CD8-positive, alpha-beta memory T cell (primary cell): ENCODE measurements around the gene PANX2. TPM values are rescaled to one million over a fixed set of nuclear protein-coding genes. Genes with fewer than 3 reads are reported as not detected.
"Not testable (repeated sequence)": the region's sequence is repeated elsewhere in the genome, so short reads cannot be mapped to it uniquely, and the experiment has no call there.

ENCODE experiments used
- CTCF ChIA-PET: fragments of 350-600 bp; sonication (Branson Sonifier 250); formaldehyde crosslinking; loops from one replicate; lab custom pipeline; 2021; ENCODE audit warnings: antibody characterized with exemption; lab: Charles Lee
- POLR2A ChIA-PET: fragments of 350-600 bp; sonication (Branson Sonifier 250); formaldehyde crosslinking; loops from one replicate; lab custom pipeline; 2021; ENCODE audit warnings: antibody characterized with exemption; lab: Charles Lee
- DNase-seq, 5 donors: peaks; one replicate each; pipeline versions ENCODE4 v3.0.0 to v3.0.0-alpha.2; 2020 to 2022; ENCODE audit warnings: mixed read lengths in 1 of 5
- H3K27ac ChIP-seq: one replicate; pipeline ENCODE4 v1.7.0; 2013; ENCODE audit warnings: low read depth, mild to moderate bottlenecking, low read length, moderate library complexity
- H3K27me3 ChIP-seq: 2 replicates; pipeline ENCODE4 v1.7.0; 2013; ENCODE audit warnings: low read length, mild to moderate bottlenecking; ENCODE audit not compliant: insufficient read depth, poor library complexity, severe bottlenecking
- H3K36me3 ChIP-seq: 2 replicates; pipeline ENCODE4 v1.7.0; 2013; ENCODE audit warnings: mild to moderate bottlenecking, low read length, moderate library complexity; ENCODE audit not compliant: insufficient read depth
- H3K4me1 ChIP-seq: 2 replicates; pipeline ENCODE4 v1.7.0; 2013; ENCODE audit warnings: mild to moderate bottlenecking, low read length, moderate library complexity; ENCODE audit not compliant: insufficient read depth
- H3K4me3 ChIP-seq: 2 replicates; pipeline ENCODE4 v1.7.0; 2013; ENCODE audit warnings: mild to moderate bottlenecking, low read length
- H3K9me3 ChIP-seq: 2 replicates; pipeline ENCODE4 v1.7.0; 2013; ENCODE audit warnings: mild to moderate bottlenecking, low read length
- H3K27ac Mint-ChIP-seq, 8 donors: one replicate each; pipeline ENCODE4 v1.8.0; 2020 to 2021; ENCODE audit warnings: mixed read lengths in 8 of 8, mild to moderate bottlenecking in 6 of 8, inconsistent platforms in 3 of 8, moderate library complexity in 3 of 8
- H3K27me3 Mint-ChIP-seq, 2 donors: one replicate each; pipeline ENCODE4 v1.8.0; 2020 to 2021; ENCODE audit warnings: mixed read lengths in 2 of 2, mild to moderate bottlenecking in 1 of 2, moderate library complexity in 1 of 2
- H3K36me3 Mint-ChIP-seq, 3 donors: one replicate each; pipeline ENCODE4 v1.8.0; 2020 to 2021; ENCODE audit warnings: mixed read lengths in 3 of 3, inconsistent platforms in 1 of 3, mild to moderate bottlenecking in 1 of 3
- H3K4me1 Mint-ChIP-seq, 3 donors: one replicate each; pipeline ENCODE4 v1.8.0; 2020 to 2021; ENCODE audit warnings: mixed read lengths in 3 of 3, inconsistent platforms in 1 of 3, mild to moderate bottlenecking in 1 of 3
- H3K4me3 Mint-ChIP-seq, 7 donors: one replicate each; pipeline ENCODE4 v1.8.0; 2020 to 2021; ENCODE audit warnings: mixed read lengths in 7 of 7, mild to moderate bottlenecking in 6 of 7, moderate library complexity in 4 of 7, inconsistent platforms in 2 of 7
- H3K9me3 Mint-ChIP-seq, 5 donors: one replicate each; pipeline ENCODE4 v1.8.0; 2020 to 2022; ENCODE audit warnings: mixed read lengths in 5 of 5, mild to moderate bottlenecking in 3 of 5, moderate library complexity in 2 of 5, inconsistent platforms in 1 of 5
- polyA plus RNA-seq: library from polyadenylated mRNA; unstranded; fragments of 300-500 nt; fragmentation: Illumina TruSeq; gene quantifications from one replicate; pipeline ENCODE4 v1.2.3, GENCODE V29; 2021
- total RNA-seq, 2 experiments: library from RNA; stranded (reverse); gene quantifications; one replicate each; pipeline ENCODE4 v1.2.3, GENCODE V29; 2021

Gene PANX2
- total and polyA plus RNA-seq, 3 experiments from 2014 or later: 1.7 to 1.8 TPM; not detected in 1

DNA sequence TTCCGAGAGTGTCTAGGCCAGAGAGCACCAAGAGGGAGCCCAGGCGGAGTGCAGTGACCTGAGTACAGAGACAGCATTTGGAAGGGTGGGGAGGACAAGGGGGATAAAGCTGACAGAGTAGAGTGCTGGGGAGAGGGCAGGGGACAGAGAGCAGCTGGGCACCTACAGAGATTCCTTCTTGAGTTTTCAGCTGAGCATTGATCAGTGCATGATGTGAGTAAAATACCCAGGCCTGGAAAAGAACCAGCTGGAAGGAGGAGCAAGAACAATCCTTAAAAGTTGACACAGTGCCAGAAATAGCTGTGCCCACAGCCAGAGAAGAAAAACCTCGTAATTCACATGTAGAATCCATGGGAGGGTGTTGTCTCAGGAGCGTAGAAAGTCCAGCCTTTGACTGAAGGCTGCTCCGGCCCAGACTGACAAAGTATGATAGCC, 33.9 kb upstream of the PANX2 start:
- Mint-ChIP-seq H3K9me3 (peaks cover 0 to 3% (median 0%) of the 10 kb centered on the region in 5 donors), H3K36me3 (no peaks in the 10 kb centered on the region), H3K27ac (peak overlapping the region in 1 of 8 donors; percentile 89), H3K4me1 (no peaks in the 10 kb centered on the region), H3K27me3 (peaks cover 18 to 59% of the 10 kb centered on the region in 2 donors), H3K4me3 (no peak overlapping the region)
- no peak overlapping the region for H3K4me3 ChIP-seq
- ChIA-PET CTCF (no interaction called here), POLR2A (no interaction called here)
- H3K4me1 ChIP-seq: no peaks in the 10 kb centered on the region
- H3K27ac ChIP-seq: no peak overlapping the region
- no peak for DNase-seq
- H3K36me3 ChIP-seq: no peaks in the 10 kb centered on the region
- H3K27me3 ChIP-seq: peaks cover 3% of the 10 kb centered on the region
- no peaks in the 10 kb centered on the region for H3K9me3 ChIP-seq

- H3K27me3 ChIP-seq, H3K27ac ChIP-seq, H3K4me1 ChIP-seq, H3K27ac Mint-ChIP-seq, POLR2A ChIA-PET, H3K36me3 ChIP-seq, H3K4me3 Mint-ChIP-seq, DNase-seq, H3K9me3 ChIP-seq, H3K4me1 Mint-ChIP-seq, H3K4me3 ChIP-seq, CTCF ChIA-PET, H3K9me3 Mint-ChIP-seq, H3K36me3 Mint-ChIP-seq: not testable (repeated sequence)
- H3K27me3 Mint-ChIP-seq: peaks cover 15 to 57% of the 10 kb centered on the region in 2 donors
Measured at GRCh38 chr22:50137277-50137676, 33.3 kb upstream of the PANX2 start.

DNA sequence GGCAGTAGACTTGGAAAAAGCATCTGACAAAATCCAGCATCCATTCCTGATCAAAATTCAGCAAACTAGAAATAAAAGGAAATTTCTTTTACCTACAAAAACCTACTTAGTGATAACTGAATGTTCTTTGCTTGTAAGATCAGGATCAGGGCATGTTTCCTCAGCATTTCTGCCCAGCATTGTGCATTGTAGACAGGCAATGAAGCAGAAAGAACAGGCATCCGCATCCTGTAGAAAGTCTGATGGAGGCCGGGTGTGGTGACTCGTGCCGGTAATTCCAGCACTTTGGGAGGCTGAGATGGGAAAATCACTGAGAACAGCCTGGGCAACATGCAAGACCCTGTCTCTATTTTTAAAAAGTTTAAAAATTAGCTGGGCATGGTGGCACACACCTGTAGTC, 32.5 kb upstream of the PANX2 start:
- no peak overlapping the region for H3K27ac Mint-ChIP-seq
- peaks cover 13 to 58% of the 10 kb centered on the region in 2 donors for H3K27me3 Mint-ChIP-seq
- no peaks in the 10 kb centered on the region for H3K4me1 Mint-ChIP-seq
- ChIA-PET POLR2A (no interaction called here), CTCF (no interaction called here)
- Histone ChIP-seq H3K36me3 (no peaks in the 10 kb centered on the region), H3K27ac (no peak overlapping the region), H3K27me3 (no peaks in the 10 kb centered on the region), H3K9me3 (no peaks in the 10 kb centered on the region), H3K4me3 (no peak overlapping the region), H3K4me1 (no peaks in the 10 kb centered on the region)
- no peak for DNase-seq
- no peaks in the 10 kb centered on the region for H3K36me3 Mint-ChIP-seq
- no peak overlapping the region for H3K4me3 Mint-ChIP-seq
- no peaks in the 10 kb centered on the region for H3K9me3 Mint-ChIP-seq

DNA sequence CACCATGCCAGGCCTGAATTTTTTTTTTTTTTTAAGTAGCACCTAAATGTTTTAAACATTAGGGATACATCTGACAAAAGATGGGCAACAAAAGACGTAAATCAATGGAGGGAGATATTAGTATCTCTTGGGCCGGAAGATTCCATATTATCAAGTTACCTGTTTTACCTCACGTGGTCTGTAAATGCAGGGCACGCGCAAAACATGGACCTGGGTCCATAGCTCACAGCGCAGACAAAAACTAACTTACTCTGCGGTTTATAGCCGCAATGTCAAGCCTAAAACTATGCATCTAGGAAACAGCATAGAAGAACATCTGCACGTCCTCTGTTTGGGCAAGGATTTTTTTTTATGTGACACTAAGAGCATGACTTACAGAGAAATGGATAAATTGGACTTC, 31.5 kb upstream of the PANX2 start:
- Histone ChIP-seq H3K4me1 (no peaks in the 10 kb centered on the region), H3K27ac (no peak overlapping the region), H3K36me3 (no peaks in the 10 kb centered on the region), H3K9me3 (no peaks in the 10 kb centered on the region), H3K4me3 (no peak overlapping the region), H3K27me3 (no peaks in the 10 kb centered on the region)
- no peak for DNase-seq
- Mint-ChIP-seq H3K4me1 (no peaks in the 10 kb centered on the region), H3K27ac (no peak overlapping the region), H3K36me3 (no peaks in the 10 kb centered on the region), H3K27me3 (peaks cover 9 to 59% of the 10 kb centered on the region in 2 donors), H3K4me3 (no peak overlapping the region), H3K9me3 (no peaks in the 10 kb centered on the region)
- POLR2A ChIA-PET: no interaction called here
- CTCF ChIA-PET: no interaction called here

GRCh38 chr22:50139843-50140415, 30.6 kb upstream of the PANX2 start:
- Histone ChIP-seq H3K4me3 (no peak overlapping the region), H3K4me1 (no peaks in the 10 kb centered on the region), H3K27me3 (no peaks in the 10 kb centered on the region), H3K27ac (no peak overlapping the region), H3K36me3 (no peaks in the 10 kb centered on the region), H3K9me3 (no peaks in the 10 kb centered on the region)
- Mint-ChIP-seq H3K4me1 (no peaks in the 10 kb centered on the region), H3K36me3 (no peaks in the 10 kb centered on the region), H3K27me3 (peaks cover 7 to 53% of the 10 kb centered on the region in 2 donors), H3K4me3 (no peak overlapping the region), H3K27ac (no peak overlapping the region), H3K9me3 (no peaks in the 10 kb centered on the region)
- no peak for DNase-seq
- ChIA-PET CTCF (no interaction called here), POLR2A (no interaction called here)

DNA sequence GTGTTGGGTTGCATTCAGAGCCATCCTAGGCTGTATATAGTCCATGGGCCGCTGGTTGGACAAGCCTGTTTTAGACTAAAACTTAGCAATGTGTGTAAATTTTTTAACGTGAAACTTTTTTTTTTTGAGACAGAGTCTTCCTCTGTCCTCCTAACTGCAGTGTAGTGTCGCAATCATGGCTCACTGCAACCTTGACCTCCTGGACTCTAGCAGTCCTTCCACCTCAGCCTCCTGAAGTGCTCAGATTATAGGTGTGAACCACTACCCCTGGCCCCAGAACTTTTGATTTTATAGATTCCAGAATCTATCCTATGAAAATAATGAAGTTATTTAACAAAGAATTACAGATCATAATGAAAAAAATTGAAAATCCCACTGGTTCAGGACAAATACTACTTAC, 29.9 kb upstream of the PANX2 start:
- no peak for DNase-seq
- Histone ChIP-seq H3K27me3 (no peaks in the 10 kb centered on the region), H3K4me3 (no peak overlapping the region), H3K27ac (no peak overlapping the region), H3K4me1 (no peaks in the 10 kb centered on the region), H3K36me3 (no peaks in the 10 kb centered on the region), H3K9me3 (no peaks in the 10 kb centered on the region)
- ChIA-PET POLR2A (no interaction called here), CTCF (no interaction called here)
- Mint-ChIP-seq H3K27me3 (peaks cover 7 to 52% of the 10 kb centered on the region in 2 donors), H3K36me3 (no peaks in the 10 kb centered on the region), H3K27ac (no peak overlapping the region), H3K4me3 (no peak overlapping the region), H3K9me3 (no peaks in the 10 kb centered on the region), H3K4me1 (no peaks in the 10 kb centered on the region)

DNA sequence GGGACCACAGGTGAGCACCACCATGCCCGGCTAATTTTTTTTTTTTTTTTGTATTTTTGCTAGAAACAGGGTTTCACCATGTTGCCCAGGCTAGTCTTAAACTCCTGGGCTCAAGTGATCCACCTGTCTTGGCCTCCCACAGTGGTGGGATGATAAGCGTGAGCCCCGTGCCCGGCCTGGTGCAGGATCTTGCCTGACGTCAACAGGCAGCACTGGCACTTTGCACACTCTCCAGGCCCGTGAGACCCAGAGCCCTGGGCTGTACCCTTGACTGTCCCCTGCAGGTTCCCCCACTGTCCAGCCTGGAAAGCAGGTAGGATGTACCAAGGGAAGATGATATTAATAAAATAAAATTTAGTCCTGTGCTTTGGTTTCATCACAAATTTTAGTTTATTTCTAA, 29.1 kb upstream of the PANX2 start:
- H3K9me3 Mint-ChIP-seq: no peaks in the 10 kb centered on the region
- no peak for DNase-seq
- Histone ChIP-seq H3K9me3 (no peaks in the 10 kb centered on the region), H3K27me3 (no peaks in the 10 kb centered on the region), H3K27ac (no peak overlapping the region), H3K4me1 (no peaks in the 10 kb centered on the region), H3K36me3 (no peaks in the 10 kb centered on the region), H3K4me3 (no peak overlapping the region)
- ChIA-PET CTCF (no interaction called here), POLR2A (no interaction called here)
- no peak overlapping the region for H3K4me3 Mint-ChIP-seq
- no peaks in the 10 kb centered on the region for H3K36me3 Mint-ChIP-seq
- H3K4me1 Mint-ChIP-seq: no peaks in the 10 kb centered on the region
- H3K27me3 Mint-ChIP-seq: peaks cover 7 to 43% of the 10 kb centered on the region in 2 donors
- no peak overlapping the region for H3K27ac Mint-ChIP-seq

- ChIA-PET POLR2A (no interaction called here), CTCF (interaction anchor here (1.2 kb wide), 1 partner anchor 149 kb away, joined by 3 read pairs; no protein-coding TSS in a partner anchor)
- Mint-ChIP-seq H3K27ac (no peak overlapping the region), H3K4me1 (peaks cover 0 to 3% (median 0%) of the 10 kb centered on the region in 3 donors), H3K36me3 (no peaks in the 10 kb centered on the region), H3K27me3 (peaks cover 9 to 41% of the 10 kb centered on the region in 2 donors), H3K4me3 (no peak overlapping the region), H3K9me3 (no peaks in the 10 kb centered on the region)
- no peaks in the 10 kb centered on the region for H3K27me3 ChIP-seq
- DNase-seq: no peak
- H3K4me3 ChIP-seq: no peak overlapping the region
- no peaks in the 10 kb centered on the region for H3K9me3 ChIP-seq
- H3K27ac ChIP-seq: no peak overlapping the region
- H3K4me1 ChIP-seq: no peaks in the 10 kb centered on the region
- H3K36me3 ChIP-seq: no peaks in the 10 kb centered on the region
Measured at GRCh38 chr22:50141891-50142363, 28.6 kb upstream of the PANX2 start.
